GM18502 (cell line): ENCODE results near the gene CD164L2.
"Not testable (repeated sequence)": the region's sequence is repeated elsewhere in the genome, so short reads cannot be mapped to it uniquely, and the experiment has no call there.

Experiments
- ATAC-seq: cut with Tn5 transposase; IDR thresholded peaks from one replicate; pipeline ENCODE4 v1.9.1; 2021; ENCODE audit warnings: mild to moderate bottlenecking; ENCODE audit not compliant: unreplicated experiment, poor library complexity

Gene CD164L2

DNA sequence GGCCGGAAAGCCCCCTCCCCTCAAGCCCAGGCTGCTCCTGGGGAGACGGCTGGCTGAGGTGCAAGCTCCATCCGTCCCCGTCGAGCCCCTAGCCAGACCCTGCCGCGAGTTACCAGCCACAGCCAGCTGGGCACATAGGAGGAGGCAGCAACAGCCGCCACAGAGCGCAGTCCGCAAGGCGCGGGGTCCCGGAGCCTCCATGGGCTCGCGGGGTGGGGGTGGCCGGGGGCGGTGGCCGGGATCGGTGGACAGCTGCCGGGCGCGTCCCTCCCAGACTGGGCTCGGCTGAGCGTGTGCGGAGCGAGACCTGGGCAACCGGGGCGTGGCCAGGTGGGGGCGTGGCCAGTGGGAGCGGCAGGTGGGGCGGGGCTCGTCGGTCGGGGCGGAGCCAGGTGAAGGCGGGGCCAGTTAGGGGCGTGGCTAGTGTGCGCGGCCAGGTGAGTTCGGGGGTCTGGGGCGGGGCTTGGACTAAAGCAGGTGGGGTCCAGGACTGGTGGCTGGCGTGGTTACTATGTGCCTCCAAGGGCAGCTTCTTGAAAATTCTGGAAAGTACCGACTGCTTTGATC lies at the start of gene CD164L2:
CD164L2 (minus strand) TSS at position 295 of the 567 bp plus-strand sequence; CDS start at position 201, 94 bp downstream.
- no peak for ATAC-seq

DNA sequence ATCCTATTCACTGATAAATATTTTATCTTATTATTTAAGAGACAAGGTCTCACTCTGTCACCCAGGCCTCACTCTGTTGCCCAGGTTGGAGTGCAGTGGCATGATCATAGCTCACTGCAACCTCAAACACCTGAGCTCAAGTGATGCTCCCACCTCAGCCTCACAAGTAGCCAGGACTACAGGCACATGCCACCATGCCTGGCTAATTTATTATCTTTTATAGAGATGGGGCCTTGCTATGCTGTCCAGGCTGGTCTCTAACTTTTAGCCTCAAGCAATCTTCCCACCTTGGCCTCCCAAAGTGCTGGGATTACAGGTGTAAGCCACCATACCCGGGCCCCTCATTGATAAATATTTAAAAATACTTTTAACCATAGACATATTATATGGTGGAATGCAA lies 49.6 kb upstream of the CD164L2 start:
- ATAC-seq = not testable (repeated sequence)

DNA sequence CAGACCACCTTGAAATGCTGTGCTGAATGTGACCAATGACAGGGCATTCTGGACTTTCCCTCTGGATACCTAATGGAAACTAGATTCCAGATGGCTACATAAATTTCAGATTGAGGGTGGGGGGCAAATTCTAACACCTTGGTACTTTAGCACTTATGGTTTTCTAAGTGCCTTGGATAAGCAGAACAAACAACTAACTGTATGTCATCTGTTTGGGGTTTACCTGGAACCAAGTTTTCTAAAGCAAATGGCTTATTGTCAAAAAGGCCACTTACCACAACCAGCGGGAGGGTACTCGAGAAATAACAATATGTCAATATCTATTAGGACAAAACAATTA lies 48.4 kb upstream of the CD164L2 start:
- no peak for ATAC-seq

DNA sequence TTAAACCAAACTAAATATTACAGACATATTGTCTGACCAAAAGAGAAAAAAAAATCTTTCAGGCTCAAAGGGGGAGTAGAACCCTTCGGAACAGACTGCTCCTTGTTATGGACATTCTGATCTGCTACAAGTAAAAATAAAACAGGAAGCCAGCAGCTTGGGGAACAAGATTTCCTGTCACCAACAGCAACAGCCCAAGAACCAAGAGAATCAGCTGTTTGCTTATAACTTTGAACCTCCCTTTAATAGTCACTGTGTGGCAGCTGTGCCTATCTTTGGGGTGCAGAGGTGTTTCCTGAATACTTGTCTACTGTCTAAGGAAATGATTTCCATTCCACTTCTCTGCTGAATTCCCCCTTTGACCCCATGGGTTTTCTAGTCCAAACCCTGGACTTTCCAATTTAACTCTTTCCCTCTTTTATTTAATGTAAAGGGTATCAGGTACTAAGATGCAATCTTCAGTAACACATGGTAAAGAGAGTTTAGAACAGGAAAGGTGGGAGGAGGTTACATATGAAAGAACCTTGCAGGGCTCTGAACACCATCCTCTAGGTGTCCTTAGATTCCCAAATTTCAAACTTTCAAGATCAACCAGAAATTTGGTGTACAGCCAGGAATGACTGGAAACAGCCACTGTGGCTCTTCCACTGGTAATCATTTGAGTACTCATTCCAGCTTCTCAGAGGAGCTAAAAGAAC lies 47.9 kb upstream of the CD164L2 start:
- ATAC-seq = no peak

DNA sequence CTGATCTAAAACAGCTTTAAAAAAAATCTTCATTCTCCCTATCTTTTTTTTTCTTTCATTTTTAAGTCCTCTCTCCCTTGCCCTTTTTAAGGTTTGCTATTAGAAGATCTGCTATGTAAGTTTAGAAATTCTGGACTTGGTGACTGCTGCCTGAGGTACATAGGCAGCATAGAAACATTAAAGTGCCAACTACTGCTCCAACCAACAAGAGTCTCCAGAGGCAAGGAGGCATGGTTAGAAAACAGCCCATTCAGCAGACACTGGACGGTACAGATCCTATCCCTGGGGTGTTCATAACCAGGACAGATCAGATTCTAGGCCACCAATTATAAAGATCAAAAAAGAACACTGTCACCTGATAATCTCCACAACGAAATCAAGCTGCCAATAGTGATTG lies 45.9 kb upstream of the CD164L2 start:
- ATAC-seq = no peak

DNA sequence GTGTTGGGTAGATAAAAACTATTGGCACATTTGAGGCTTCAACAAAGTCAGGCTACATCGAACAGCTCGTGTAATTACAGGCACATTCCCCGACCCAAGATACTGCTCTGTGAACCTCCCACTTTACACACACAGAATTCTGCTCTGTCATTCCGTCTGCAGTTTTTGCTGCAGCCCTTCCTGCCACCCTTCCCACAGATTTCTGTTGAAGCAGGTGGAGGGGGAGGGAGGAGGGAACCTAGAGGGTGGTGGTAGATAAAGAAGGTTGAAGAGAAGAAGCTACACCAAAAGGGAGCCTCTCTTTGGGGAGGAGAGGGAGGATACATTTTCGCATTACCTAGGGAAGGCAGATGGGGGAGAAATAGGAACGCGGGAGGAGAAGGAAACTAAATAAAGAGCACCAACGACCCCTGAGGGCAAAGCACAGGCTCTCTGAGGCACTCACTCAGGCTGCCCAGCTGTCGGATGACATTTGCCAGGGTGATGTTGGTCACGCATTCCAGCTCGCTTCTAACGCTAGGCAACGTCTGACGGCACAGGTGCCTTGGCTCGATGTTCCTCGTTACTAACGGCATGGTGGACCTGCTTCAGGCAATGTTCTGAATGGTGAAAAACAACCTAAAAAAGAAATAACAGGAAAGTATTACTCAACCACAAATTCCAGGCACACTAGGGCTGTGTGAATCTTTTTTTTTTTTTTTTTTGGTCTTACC lies 45.3 kb upstream of the CD164L2 start:
- ATAC-seq = no peak

DNA sequence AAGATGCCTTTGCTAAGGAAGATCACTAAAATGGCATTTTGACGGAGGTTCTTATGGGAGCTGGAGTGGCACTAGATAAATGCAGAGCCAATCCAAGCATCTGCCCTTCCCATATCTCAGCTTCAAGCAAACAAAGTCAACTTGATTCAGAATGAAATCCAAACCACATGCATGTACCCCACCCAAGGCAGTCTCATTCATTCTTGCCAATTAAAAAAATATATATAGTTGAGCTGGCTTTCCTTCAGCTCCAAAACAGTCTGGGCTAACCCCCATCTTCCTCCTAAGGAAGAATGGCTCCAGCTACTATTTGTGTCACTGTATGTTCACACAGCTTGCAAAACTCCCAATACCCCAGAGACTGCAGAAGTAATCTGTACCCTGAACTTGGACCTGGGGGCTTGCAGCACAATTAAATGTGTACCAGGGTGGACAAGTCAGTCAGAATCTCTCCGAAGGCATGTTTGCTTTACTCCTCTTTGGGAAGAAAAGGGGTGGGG lies 44.7 kb upstream of the CD164L2 start:
- ATAC-seq = no peak

DNA sequence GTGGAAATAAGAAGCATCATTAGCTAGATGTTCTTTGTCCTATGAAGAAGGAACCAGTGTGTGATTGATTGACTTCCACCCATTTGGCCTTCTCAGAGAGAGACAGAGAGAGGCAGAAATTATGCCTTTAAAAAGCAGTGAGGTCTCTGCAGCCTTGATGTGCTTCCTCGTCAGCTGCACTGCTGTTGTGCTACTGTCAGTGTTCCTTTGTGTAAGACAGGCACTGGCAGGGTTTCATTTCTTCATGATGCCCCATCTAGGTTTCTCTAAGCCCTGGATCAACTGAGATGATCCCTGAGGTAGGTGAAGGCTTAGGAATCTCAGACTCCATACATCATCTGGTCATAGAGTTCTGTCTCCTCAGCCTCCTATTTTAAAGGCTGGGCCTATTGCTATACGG lies 44.2 kb upstream of the CD164L2 start:
- ATAC-seq = no peak

DNA sequence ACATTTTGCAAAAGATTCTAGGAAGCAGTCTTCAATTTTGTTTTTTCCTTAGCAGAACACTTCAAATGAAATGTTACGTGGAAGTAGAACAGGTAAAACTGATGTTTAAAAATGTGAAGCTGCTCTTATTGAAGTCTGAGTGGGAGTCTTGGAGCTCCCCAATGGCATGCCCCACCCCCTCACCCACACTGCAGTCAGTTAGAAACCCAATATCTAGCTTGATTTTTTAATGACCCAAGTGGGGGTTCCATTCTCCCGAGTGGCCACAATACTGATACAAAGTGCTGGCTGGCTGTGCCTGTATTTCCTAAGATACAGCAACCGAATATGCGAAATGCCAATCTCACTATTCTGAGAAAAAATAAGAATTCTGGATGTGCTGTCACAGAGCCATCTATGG lies 40.6 kb upstream of the CD164L2 start:
- ATAC-seq = no peak

DNA sequence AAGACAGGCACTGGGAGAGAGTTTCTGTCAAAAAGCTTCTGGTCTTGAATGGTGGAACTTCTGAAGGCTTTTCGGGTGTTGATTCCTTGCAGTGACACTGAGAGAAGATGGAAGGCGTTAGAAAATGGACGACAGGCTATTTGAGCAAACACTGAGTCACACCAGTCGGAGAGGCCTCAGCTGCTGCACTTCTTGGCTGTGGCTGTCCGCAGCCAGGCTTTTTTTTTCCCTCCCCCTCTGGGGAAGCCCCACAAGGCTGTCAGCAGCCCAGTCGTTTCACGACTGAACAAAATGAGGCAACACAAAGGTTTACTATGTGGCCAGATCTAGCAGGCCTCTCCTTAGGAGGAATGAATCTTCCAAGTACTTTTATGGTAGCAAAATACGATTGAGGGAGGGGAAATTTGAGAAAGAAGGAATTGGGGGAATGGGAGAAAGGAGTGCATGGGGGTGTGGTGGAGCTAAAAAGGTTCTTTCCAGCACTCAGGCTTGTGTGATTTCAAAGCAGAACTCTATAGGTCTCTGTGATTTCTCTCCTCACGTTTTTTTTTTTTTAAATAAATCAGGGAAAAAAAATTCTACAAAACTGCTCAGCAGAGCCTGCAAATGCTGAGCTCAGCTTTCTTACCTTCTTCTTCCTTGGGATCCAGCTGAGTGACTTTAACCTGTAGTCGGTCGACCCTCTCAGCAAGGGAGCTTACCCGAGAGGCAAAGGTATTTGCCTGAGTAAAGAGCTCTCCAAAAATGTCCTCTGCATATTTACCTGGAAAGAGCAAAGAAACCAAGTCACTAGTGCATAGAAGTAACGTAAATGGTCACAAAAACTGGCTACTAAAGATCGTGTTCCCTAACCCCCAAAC lies 35.4 kb upstream of the CD164L2 start:
- ATAC-seq = peak; percentile 69

DNA sequence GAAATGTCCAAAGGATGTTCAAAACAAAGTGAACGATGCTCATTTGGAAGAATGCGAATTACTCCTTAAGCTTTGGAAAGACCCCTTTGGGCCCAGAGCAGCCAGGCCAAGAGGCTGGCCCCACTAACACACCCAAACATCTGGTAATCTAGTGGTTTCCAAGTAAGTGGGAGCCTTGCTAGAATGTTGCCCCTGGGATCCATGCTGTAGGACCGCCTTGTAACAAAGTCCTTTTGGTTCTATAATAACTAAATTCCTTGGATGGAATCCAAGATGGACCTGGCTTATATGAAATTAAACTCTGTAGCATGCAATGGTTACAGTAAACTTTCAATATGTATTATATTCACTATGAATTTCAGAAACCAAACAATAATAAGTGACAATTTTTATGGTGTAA lies 34.6 kb upstream of the CD164L2 start:
- no peak for ATAC-seq

DNA sequence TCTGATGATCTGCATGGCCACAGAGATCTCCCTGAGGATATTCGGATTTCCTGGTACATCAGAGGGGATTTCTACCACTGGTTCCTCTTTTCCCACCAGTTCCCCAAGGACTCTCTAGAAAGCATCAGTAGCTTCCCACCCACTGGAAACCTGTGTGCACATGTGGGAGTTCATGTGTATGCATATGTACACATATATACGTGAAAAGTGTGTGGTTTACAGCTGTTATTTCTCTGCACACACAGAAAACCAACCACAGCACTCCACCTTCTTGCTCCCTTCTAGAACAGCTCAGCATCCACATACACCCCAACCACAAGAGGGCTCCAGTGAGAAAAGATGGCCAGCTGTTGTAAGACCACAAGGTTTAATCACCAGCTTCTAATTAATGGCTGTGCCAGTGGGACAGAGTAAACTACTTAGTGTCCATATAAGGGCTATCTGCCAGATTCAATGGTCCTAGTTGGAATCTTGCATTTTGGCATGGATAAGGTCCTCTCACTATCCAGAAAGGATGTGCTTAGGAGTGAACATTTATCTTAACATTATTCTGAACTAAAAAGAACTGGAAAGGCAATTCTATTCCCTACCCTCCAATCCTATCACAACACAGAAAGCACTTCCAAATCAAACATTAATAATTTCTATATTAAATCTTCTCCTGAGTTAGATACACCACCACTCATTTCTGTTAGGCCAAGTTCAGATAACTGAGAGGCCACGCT lies 33.4 kb upstream of the CD164L2 start:
- ATAC-seq = peak; percentile 55

DNA sequence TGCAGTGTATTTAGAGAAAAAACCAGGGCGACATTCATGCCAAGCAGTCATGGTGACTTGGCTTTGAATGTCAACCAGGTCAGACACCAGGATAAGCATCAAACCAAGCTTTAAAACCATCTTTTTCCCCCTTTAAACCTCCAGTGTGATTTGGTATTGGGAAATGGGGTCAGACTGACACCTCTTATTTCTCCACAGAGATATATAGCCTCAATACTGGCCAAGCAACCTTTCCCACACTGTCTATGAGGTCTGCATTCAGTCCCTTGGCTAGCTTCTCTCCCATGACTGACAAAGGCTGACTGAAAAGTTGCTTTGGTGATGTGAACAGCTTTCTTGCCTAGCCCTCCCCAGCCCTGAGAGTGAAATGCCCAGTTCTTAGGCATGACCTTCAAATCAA lies 31.0 kb upstream of the CD164L2 start:
- no peak for ATAC-seq

DNA sequence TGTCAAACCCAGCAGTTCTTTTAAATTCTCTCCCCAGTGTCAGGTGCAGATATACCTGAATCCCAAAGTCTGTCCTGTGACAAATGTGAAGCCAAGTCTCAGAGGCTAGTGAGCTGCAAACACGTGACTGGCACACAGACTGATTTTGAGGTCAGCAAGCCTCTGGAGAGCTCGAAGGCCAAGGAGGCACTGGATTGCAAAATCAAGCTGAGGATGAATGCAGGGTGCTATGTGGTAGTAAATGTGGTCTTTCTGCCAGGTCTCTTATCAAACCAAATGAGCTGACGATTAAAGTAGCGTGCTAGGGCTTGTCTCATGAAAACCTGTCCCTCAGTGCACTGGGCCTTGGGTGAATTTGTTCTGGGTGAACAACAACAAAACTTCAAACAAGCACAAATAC lies 29.9 kb upstream of the CD164L2 start:
- ATAC-seq = no peak

DNA sequence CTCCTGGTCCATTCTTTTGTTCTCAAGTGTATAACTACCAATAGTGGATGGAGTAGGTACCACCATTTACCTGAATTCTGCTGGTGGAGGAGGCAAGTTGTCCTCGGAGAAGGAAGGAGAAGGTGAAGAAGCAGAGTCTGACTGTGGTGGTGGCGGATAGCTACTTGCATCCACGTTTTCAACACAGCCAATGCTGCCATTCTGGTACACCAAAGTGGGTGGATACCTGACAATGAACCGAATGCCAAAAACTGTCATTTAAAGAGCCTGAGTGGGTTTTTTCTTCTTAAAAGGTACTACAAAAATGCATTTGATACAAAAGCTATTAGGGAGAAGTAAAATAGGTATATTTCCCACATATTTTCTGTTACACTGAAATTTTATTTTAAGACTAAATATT lies 29.4 kb upstream of the CD164L2 start:
- no peak for ATAC-seq

DNA sequence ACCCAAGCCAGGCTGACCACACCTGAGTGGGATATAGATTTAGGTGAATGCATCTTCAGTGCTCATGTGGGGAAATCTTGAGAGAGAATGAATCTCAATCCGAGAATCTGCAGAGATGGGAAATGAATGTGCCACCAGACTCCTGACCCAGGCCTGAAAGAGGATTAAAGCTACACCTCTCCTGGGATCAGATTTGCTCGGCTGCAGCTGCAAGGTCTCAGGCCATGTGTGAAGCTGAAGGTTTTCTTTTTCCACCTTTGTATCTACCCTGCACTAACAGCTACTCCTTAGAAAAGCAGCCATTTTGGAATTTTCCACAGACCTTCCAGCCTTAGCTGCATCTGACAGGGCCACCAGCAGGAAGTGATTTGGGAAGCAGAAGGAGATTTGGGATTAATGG lies 27.6 kb upstream of the CD164L2 start:
- ATAC-seq = no peak

DNA sequence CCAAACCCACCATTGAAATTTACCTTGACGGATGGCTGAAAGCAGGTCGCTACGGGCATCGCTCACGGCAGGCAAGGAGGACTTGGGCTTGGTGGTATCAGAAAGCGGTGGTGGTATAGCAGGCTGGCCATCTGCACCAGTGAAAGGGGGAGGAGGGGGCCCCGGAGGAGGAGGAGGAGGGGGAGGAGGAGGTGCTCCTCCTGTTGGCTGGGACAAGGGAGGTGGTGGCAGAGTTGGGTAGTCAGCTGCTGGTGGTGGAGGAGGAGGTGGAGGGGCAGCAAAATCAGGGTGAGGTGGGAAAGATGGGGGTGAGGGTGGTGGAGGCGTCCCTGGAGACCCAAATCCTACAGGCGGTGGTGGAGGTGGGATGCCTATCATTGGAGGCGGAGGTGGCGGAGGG lies 26.5 kb upstream of the CD164L2 start:
- ATAC-seq = no peak

DNA sequence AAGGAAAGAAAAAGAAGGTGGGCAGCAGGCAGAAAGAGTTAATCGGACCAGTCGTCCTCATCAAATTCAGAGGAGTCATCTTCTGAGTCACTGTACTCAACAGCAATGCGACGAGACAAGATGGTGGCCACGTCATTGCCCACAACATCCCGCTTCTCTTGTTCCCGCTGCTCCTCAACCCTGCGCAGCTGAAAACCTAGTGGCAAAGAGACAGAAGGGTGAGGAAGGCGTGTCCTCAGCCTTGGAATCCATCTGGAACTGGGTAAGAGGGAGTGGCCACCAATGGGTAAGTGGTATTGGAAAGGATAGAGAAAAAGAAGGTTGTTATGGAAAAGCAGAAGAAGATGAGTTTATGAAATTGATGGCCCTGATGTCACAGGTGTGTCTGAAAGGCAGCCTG lies 25.0 kb upstream of the CD164L2 start:
- no peak for ATAC-seq

DNA sequence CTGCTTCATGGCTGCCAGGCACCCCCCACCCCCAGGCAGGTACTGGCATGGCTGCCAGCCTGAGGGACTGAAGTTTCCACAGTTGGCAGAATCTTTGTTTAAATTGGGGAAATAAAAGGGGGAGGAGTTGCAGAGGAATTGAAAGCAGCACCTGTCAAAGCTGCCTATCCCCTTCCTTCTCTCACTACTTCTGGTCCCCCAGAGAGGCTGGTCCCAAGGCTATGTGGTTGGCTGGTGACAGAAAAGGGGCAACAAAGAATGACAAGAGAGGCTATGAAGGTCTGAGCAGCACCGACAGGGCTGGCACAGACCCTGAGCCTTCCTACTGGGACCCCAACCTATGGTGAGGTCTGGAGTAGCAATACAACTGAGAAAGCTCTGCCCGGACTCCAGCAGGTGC lies 23.7 kb upstream of the CD164L2 start:
- not testable (repeated sequence) for ATAC-seq

DNA sequence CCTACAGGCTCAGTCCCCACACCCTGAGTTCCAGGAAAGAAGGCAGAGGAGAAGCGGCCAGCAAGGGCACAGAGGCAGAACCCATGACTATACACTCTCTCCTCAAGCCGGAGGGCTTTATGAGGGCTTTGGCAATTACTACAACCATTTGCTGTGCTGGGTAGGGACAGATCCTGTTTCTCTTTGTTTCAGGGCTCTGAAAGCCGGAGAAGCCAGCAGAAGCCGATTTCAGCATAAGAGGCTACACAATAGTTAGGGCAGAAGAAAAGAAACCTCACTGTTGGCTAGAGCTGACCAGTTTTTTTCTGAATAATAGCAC lies 23.2 kb upstream of the CD164L2 start:
- ATAC-seq = no peak
